Keratinocyte (primary cell): ENCODE data around the gene DMD. TPM values are rescaled to one million over a fixed set of nuclear protein-coding genes. Genes with fewer than 3 reads are reported as not detected.

Experiments
- DNase-seq: peaks from one replicate; pipeline ENCODE4 v3.0.0-alpha.2; 2011; ENCODE audit warnings: low read depth, missing footprints, low spot score
- FAIRE-seq: peaks from 2 replicates; lab custom pipeline; 2011; peaks lifted over from hg19 to GRCh38; lab: Jason Lieb, UNC
- H2AFZ ChIP-seq: 2 replicates; pipeline ENCODE4 v1.6.0; 2012; ENCODE audit warnings: low read length, control low read depth, inconsistent platforms; ENCODE audit not compliant: control insufficient read depth
- H3K27ac ChIP-seq: 2 replicates; pipeline ENCODE4 v1.5.1; 2011; ENCODE audit warnings: low read length; ENCODE audit not compliant: control insufficient read depth, insufficient read depth
- H3K27me3 ChIP-seq: 3 replicates; pipeline ENCODE4 v1.6.0; 2011; ENCODE audit warnings: low read length; ENCODE audit not compliant: control insufficient read depth, insufficient read depth; ENCODE audit errors: extremely low read depth
- H3K36me3 ChIP-seq, 2 experiments: 2 replicates in 1 of 2; 3 replicates in 1 of 2; pipeline ENCODE4 v1.5.1; 2011; ENCODE audit warnings: low read length in 2 of 2, mild to moderate bottlenecking in 1 of 2; ENCODE audit not compliant: control insufficient read depth in 2 of 2, insufficient read depth in 2 of 2; ENCODE audit errors: extremely low read depth in 1 of 2
- H3K4me1 ChIP-seq: 3 replicates; pipeline ENCODE4 v1.5.1; 2011; ENCODE audit warnings: low read length; ENCODE audit not compliant: control insufficient read depth, insufficient read depth; ENCODE audit errors: extremely low read depth
- H3K4me2 ChIP-seq: 3 replicates; pipeline ENCODE4 v1.6.0; 2011; ENCODE audit warnings: low read depth, low read length; ENCODE audit not compliant: control insufficient read depth, insufficient read depth; ENCODE audit errors: extremely low read depth
- H3K4me3 ChIP-seq, 3 experiments: fragments of 200-600 bp in 1 of 3; sonication (generic) in 1 of 3; 2 replicates in 2 of 3; 3 replicates in 1 of 3; pipeline ENCODE4 v1.5.1; 2011 to 2016; ENCODE audit warnings: low read length in 3 of 3, mild to moderate bottlenecking in 3 of 3, control low read depth in 2 of 3, inconsistent platforms in 1 of 3, low read depth in 1 of 3, mixed read lengths in 1 of 3, mixed run types in 1 of 3, moderate library complexity in 1 of 3; ENCODE audit not compliant: control insufficient read depth in 2 of 3, insufficient read depth in 2 of 3; ENCODE audit errors: extremely low read depth in 1 of 3
- H3K79me2 ChIP-seq: 2 replicates; pipeline ENCODE4 v1.6.0; 2012; ENCODE audit warnings: low read length; ENCODE audit not compliant: control insufficient read depth, insufficient read depth
- H3K9ac ChIP-seq: 3 replicates; pipeline ENCODE4 v1.6.0; 2011; ENCODE audit warnings: low read length; ENCODE audit not compliant: control insufficient read depth, insufficient read depth; ENCODE audit errors: extremely low read depth
- H3K9me1 ChIP-seq: 3 replicates; pipeline ENCODE4 v1.6.0; 2011; ENCODE audit warnings: low read length; ENCODE audit not compliant: control insufficient read depth, insufficient read depth; ENCODE audit errors: extremely low read depth
- H3K9me3 ChIP-seq: 2 replicates; pipeline ENCODE4 v1.5.1; 2012; ENCODE audit warnings: low read depth, low read length; ENCODE audit not compliant: control insufficient read depth
- H4K20me1 ChIP-seq: 3 replicates; pipeline ENCODE4 v1.6.0; 2011; ENCODE audit warnings: low read length; ENCODE audit not compliant: control insufficient read depth, insufficient read depth; ENCODE audit errors: extremely low read depth
- EZH2 ChIP-seq: IDR thresholded peaks from one replicate; pipeline ENCODE4 v1.6.1; 2012; ENCODE audit warnings: inconsistent platforms, mild to moderate bottlenecking, low read length, moderate library complexity
- dilution Hi-C: fragments of 300-500 bp; cut with MboI; formaldehyde crosslinking; loops from one replicate; pipeline ENCODE4 v1.7.0; 2020; ENCODE audit warnings: low sequenced_read_pairs; ENCODE audit not compliant: extremely low pct_ligation_motif_present
- polyA plus RNA-seq, 5 experiments: library from polyadenylated mRNA; depleted of rRNA in 3 of 5; stranded (reverse) in 3 of 5; stranded (forward) in 1 of 5; unstranded in 1 of 5; fragments of >200 nt; gene quantifications; 1 replicate in 1 of 5; 2 replicates in 3 of 5; 3 replicates in 1 of 5; pipeline versions ENCODE4 v1.2.1 to v1.2.3, GENCODE V29; 2011 to 2012; ENCODE audit warnings: missing spikeins in 2 of 5, low read depth in 1 of 5, low replicate concordance in 1 of 5
- TF ChIP-seq, protein P1 (sequence below), 3 experiments: IDR thresholded peaks in 1 of 3; conservative IDR thresholded peaks in 1 of 3; optimal IDR thresholded peaks in 1 of 3; 2 replicates in 2 of 3; 3 replicates in 1 of 3; pipeline versions ENCODE3 to v1.5.1; 2011; ENCODE audit warnings: low read length in 3 of 3, mild to moderate bottlenecking in 3 of 3, moderate library complexity in 2 of 3, control low read depth in 1 of 3, inconsistent platforms in 1 of 3; ENCODE audit not compliant: insufficient read depth in 2 of 3; ENCODE audit errors: extremely low read depth in 1 of 3

The DMD gene
- polyA plus RNA-seq, 1 donor (not counting 4 experiments of a cell fraction or from before 2014, with no cell fraction given) = 8.9 TPM

DNA sequence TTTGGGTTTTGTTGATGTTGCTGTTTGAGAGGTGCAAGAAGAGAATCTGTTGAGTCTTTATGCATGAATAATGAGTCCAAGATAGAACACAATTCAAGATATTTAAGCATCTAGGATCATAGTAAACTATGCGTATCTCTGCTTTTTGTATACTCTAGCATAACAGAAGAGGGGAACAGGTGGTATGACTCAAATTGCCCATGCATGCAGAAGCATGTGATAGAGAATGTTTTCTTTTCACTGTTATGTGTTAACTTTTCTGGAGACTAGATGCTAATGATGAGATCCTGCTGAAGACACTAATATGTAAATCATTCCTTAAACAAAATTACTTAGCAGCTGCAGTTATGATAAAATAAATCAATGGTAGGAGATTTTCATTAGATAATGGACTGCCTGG is 1974.2 kb downstream of the DMD start:
- H3K9me3 ChIP-seq = no peaks in the 10 kb centered on the region
- no peak overlapping the region for H3K27ac ChIP-seq
- no peaks in the 10 kb centered on the region for H3K9me1 ChIP-seq
- DNase-seq = no peak
- H3K27me3 ChIP-seq = no peaks in the 10 kb centered on the region
- no peaks in the 10 kb centered on the region for H3K36me3 ChIP-seq
- H3K79me2 ChIP-seq = no peaks in the 10 kb centered on the region
- no peak overlapping the region for H3K4me2 ChIP-seq
- FAIRE-seq = no peak
- H4K20me1 ChIP-seq = no peaks in the 10 kb centered on the region
- dilution Hi-C loops = no loop called here
- TF ChIP-seq, protein P1, sequence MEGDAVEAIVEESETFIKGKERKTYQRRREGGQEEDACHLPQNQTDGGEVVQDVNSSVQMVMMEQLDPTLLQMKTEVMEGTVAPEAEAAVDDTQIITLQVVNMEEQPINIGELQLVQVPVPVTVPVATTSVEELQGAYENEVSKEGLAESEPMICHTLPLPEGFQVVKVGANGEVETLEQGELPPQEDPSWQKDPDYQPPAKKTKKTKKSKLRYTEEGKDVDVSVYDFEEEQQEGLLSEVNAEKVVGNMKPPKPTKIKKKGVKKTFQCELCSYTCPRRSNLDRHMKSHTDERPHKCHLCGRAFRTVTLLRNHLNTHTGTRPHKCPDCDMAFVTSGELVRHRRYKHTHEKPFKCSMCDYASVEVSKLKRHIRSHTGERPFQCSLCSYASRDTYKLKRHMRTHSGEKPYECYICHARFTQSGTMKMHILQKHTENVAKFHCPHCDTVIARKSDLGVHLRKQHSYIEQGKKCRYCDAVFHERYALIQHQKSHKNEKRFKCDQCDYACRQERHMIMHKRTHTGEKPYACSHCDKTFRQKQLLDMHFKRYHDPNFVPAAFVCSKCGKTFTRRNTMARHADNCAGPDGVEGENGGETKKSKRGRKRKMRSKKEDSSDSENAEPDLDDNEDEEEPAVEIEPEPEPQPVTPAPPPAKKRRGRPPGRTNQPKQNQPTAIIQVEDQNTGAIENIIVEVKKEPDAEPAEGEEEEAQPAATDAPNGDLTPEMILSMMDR (optimal IDR thresholded peaks at IDR 0.05 in 1 of 3, IDR thresholded peaks at IDR 0.05 in 1 of 3, conservative IDR thresholded peaks at IDR 0.05 in 1 of 3; ENCODE audit: extremely low read depth in 1 of 3, insufficient read depth in 2 of 3, low read length in 3 of 3) = no peak
- TF ChIP-seq EZH2 = no peak
- no peak overlapping the region for H3K9ac ChIP-seq
- H3K4me1 ChIP-seq = no peaks in the 10 kb centered on the region
- H3K4me3 ChIP-seq = no peak overlapping the region
- H2AFZ ChIP-seq = no peak overlapping the region

DNA sequence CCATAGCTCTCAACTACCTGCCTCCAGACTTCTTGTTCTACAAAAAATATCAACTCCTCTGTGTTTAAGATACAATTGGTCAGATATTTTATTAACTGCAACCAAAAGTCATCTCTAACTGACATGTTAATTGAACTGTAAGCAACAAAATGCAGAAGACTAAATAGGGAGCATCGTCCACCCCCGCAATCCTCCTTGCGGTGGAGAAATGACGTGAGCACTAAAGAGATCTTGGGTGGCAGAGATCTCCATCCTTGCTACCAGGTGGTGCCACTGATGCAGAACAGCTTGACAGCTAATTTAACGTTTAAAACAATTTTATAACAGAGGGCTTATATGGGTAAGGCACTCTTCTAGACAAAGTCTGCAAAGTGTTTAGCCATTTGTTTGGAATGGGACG is 1975.1 kb downstream of the DMD start:
- H3K4me1 ChIP-seq = no peaks in the 10 kb centered on the region
- no peak overlapping the region for H2AFZ ChIP-seq
- no peak overlapping the region for H3K9ac ChIP-seq
- H3K27me3 ChIP-seq = no peaks in the 10 kb centered on the region
- no peak overlapping the region for H3K4me3 ChIP-seq
- no peak for DNase-seq
- no peaks in the 10 kb centered on the region for H3K9me1 ChIP-seq
- no peaks in the 10 kb centered on the region for H4K20me1 ChIP-seq
- no peaks in the 10 kb centered on the region for H3K79me2 ChIP-seq
- FAIRE-seq = no peak
- dilution Hi-C loops = no loop called here
- H3K4me2 ChIP-seq = no peak overlapping the region
- TF ChIP-seq, protein P1 (optimal IDR thresholded peaks at IDR 0.05 in 1 of 3, IDR thresholded peaks at IDR 0.05 in 1 of 3, conservative IDR thresholded peaks at IDR 0.05 in 1 of 3; ENCODE audit: extremely low read depth in 1 of 3, insufficient read depth in 2 of 3, low read length in 3 of 3) = no peak
- TF ChIP-seq EZH2 = no peak
- no peaks in the 10 kb centered on the region for H3K36me3 ChIP-seq
- H3K27ac ChIP-seq = no peak overlapping the region
- no peaks in the 10 kb centered on the region for H3K9me3 ChIP-seq
